GM12878 (cell line): ENCODE data around the gene GPR107. TPM values are rescaled to one million over a fixed set of nuclear protein-coding genes. Genes with fewer than 3 reads are reported as not detected.

Experiments used
- ATAC-seq: fragments of 200-7000 bp; cut with Tn5 transposase; 3 replicates; pipeline ENCODE4 v1.9.1; 2020; ENCODE audit warnings: mild to moderate bottlenecking, moderate library complexity
- BruUV-seq: library from RNA; stranded (reverse); fragments of 400-500 nt; replicated peaks from 2 replicates; lab custom pipeline; 2021; lab: Mats Ljungman, UMichigan
- CTCF ChIA-PET: fragments of 300-600 bp; sonication (Branson Sonifier 250); formaldehyde crosslinking; extraction: SDS; loops from one replicate; lab custom pipeline; 2021; ENCODE audit warnings: inconsistent platforms; lab: Yijun Ruan, JAX
- POLR2A ChIA-PET: fragments of 350-600 bp; formaldehyde crosslinking; extraction: SDS; loops from one replicate; lab custom pipeline; 2021; ENCODE audit warnings: inconsistent platforms; lab: Charles Lee
- RAD21 ChIA-PET: fragments of 300-600 bp; sonication (Branson Sonifier 250); formaldehyde crosslinking; loops from one replicate; lab custom pipeline; 2023; ENCODE audit warnings: antibody characterized with exemption; ENCODE audit not compliant: unreplicated experiment; lab: Charles Lee
- SMC1A ChIA-PET: fragments of 300-600 bp; sonication (Branson Sonifier 250); formaldehyde crosslinking; loops from one replicate; lab custom pipeline; 2023; ENCODE audit not compliant: unreplicated experiment, uncharacterized antibody; lab: Charles Lee
- DNase-seq: peaks from one replicate; pipeline ENCODE4 v3.0.0-alpha.2; 2011; ENCODE audit warnings: low read depth, low spot score
- FAIRE-seq: peaks from 3 replicates; lab custom pipeline; 2011; peaks lifted over from hg19 to GRCh38; lab: Jason Lieb, UNC
- H2AFZ ChIP-seq: 2 replicates; pipeline ENCODE4 v1.6.0; 2011; ENCODE audit warnings: low read depth, low read length, control low read depth; ENCODE audit not compliant: control insufficient read depth
- H3K27ac ChIP-seq: 2 replicates; pipeline ENCODE4 v1.5.1; 2011; ENCODE audit warnings: control low read depth; ENCODE audit not compliant: control insufficient read depth, insufficient read depth
- H3K27me3 ChIP-seq, 2 experiments: replicated peaks in 1 of 2; 2 replicates each; pipeline versions ENCODE4 v1.6.0 to v1.6.1; 2011; ENCODE audit warnings: low read length in 1 of 2; ENCODE audit not compliant: control insufficient read depth in 2 of 2, insufficient read depth in 2 of 2
- H3K36me3 ChIP-seq, 2 experiments: 2 replicates each; pipeline ENCODE4 v1.5.1; 2011; ENCODE audit warnings: low read length in 1 of 2; ENCODE audit not compliant: control insufficient read depth in 2 of 2, insufficient read depth in 2 of 2
- H3K4me1 ChIP-seq: 2 replicates; pipeline ENCODE4 v1.6.1; 2011; ENCODE audit warnings: mild to moderate bottlenecking, low read length, moderate library complexity, mixed read lengths; ENCODE audit not compliant: control insufficient read depth, insufficient read depth
- H3K4me2 ChIP-seq: 2 replicates; pipeline ENCODE4 v1.6.0; 2011; ENCODE audit warnings: control low read depth; ENCODE audit not compliant: control insufficient read depth, insufficient read depth
- H3K4me3 ChIP-seq: fragments of 200-600 bp; sonication (generic); 2 replicates; pipeline ENCODE4 v1.5.1; 2016
- H3K79me2 ChIP-seq: 2 replicates; pipeline ENCODE4 v1.6.0; 2011; ENCODE audit warnings: low read length; ENCODE audit not compliant: control insufficient read depth, insufficient read depth
- H3K9ac ChIP-seq: 2 replicates; pipeline ENCODE4 v1.8.0; 2011; ENCODE audit warnings: low read length, control low read depth, mixed read lengths; ENCODE audit not compliant: control insufficient read depth, insufficient read depth
- H3K9me3 ChIP-seq: replicated peaks from 3 replicates; pipeline ENCODE4 v1.5.1; 2011; ENCODE audit warnings: mild to moderate bottlenecking, low read length; ENCODE audit not compliant: control insufficient read depth, insufficient read depth
- H4K20me1 ChIP-seq: 2 replicates; pipeline ENCODE4 v1.6.0; 2011; ENCODE audit not compliant: control insufficient read depth, insufficient read depth
- ATF2 ChIP-seq: IDR thresholded peaks from 2 replicates; pipeline ENCODE4 v1.6.1; 2012; ENCODE audit warnings: low read length, inconsistent platforms
- BCL11A ChIP-seq: IDR thresholded peaks from 2 replicates; pipeline ENCODE4 v1.6.1; 2011; ENCODE audit warnings: low read depth, low read length
- BHLHE40 ChIP-seq, 2 experiments: fragments of 450-650 bp in 1 of 2; IDR thresholded peaks; 2 replicates each; pipeline ENCODE4 v1.6.1; 2011 to 2017; ENCODE audit warnings: low read depth in 2 of 2, borderline replicate concordance in 1 of 2, improper control_type of control experiment in 1 of 2, low read length in 1 of 2, mild to moderate bottlenecking in 1 of 2
- CEBPB ChIP-seq, 2 experiments: fragments of 150-350 bp in 1 of 2; IDR thresholded peaks; 2 replicates each; pipeline ENCODE4 v1.6.1; 2012 to 2014; ENCODE audit warnings: low read depth in 2 of 2, low read length in 2 of 2, borderline replicate concordance in 1 of 2, inconsistent platforms in 1 of 2
- CHD1 ChIP-seq: IDR thresholded peaks from 2 replicates; pipeline ENCODE4 v1.6.1; 2012; ENCODE audit warnings: low read depth, low read length, improper control_type of control experiment
- EGR1 ChIP-seq, 2 experiments: IDR thresholded peaks; 1 replicate in 1 of 2; 2 replicates in 1 of 2; pipeline ENCODE4 v1.6.1; 2011 to 2012; ENCODE audit warnings: low read depth in 2 of 2, low read length in 2 of 2, borderline replicate concordance in 1 of 2, mild to moderate bottlenecking in 1 of 2, moderate library complexity in 1 of 2
- FOXM1 ChIP-seq: IDR thresholded peaks from 2 replicates; pipeline ENCODE4 v1.6.1; 2012; ENCODE audit warnings: low read depth, mild to moderate bottlenecking, inconsistent platforms, low read length, moderate library complexity
- HDAC6 ChIP-seq: fragments of 200-600 bp; sonication (generic); IDR thresholded peaks from one replicate; pipeline ENCODE4 v1.8.0; 2017; ENCODE audit warnings: antibody characterized with exemption; ENCODE audit not compliant: unreplicated experiment
- MEF2A ChIP-seq: IDR thresholded peaks from 2 replicates; pipeline ENCODE4 v1.6.1; 2011; ENCODE audit warnings: low read depth, mild to moderate bottlenecking, low read length, moderate library complexity; ENCODE audit not compliant: insufficient read depth
- MEF2B ChIP-seq: fragments of 450-650 bp; IDR thresholded peaks from 2 replicates; pipeline ENCODE4 v1.6.1; 2018; ENCODE audit warnings: mild to moderate bottlenecking, moderate library complexity; ENCODE audit not compliant: partially characterized antibody, poor library complexity, severe bottlenecking
- MTA2 ChIP-seq: fragments of 450-650 bp; IDR thresholded peaks from 2 replicates; pipeline ENCODE4 v1.6.1; 2016; ENCODE audit warnings: low read depth, mild to moderate bottlenecking, moderate library complexity
- NFIC ChIP-seq: IDR thresholded peaks from 2 replicates; pipeline ENCODE4 v1.6.1; 2012; ENCODE audit warnings: low read depth, mild to moderate bottlenecking, inconsistent platforms, low read length, moderate library complexity
- POLR2AphosphoS2 ChIP-seq: IDR thresholded peaks from 2 replicates; pipeline ENCODE4 v1.6.1; 2011; ENCODE audit warnings: low read depth, mild to moderate bottlenecking, low read length, improper control_type of control experiment, moderate library complexity
- RAD51 ChIP-seq: fragments of 450-650 bp; IDR thresholded peaks from 2 replicates; pipeline ENCODE4 v1.6.1; 2016; ENCODE audit warnings: moderate library complexity, mild to moderate bottlenecking, inconsistent platforms
- RUNX3 ChIP-seq: IDR thresholded peaks from 2 replicates; pipeline ENCODE4 v1.6.1; 2012; ENCODE audit warnings: low read length, inconsistent platforms
- TCF7 ChIP-seq: IDR thresholded peaks from 2 replicates; pipeline ENCODE4 v1.6.1; 2014; ENCODE audit warnings: antibody characterized with exemption, borderline replicate concordance
- ZNF687 ChIP-seq: fragments of 450-650 bp; IDR thresholded peaks from 2 replicates; pipeline ENCODE4 v1.6.1; 2017; ENCODE audit warnings: mild to moderate bottlenecking, moderate library complexity
- ZZZ3 ChIP-seq: IDR thresholded peaks from 2 replicates; pipeline ENCODE4 v1.6.1; 2011; ENCODE audit warnings: low read depth; ENCODE audit not compliant: control insufficient read depth, insufficient read length
- WGBS: methylation state at CpG from one replicate; pipeline ENCODE4 v1.1.6; 2016; ENCODE audit warnings: low lambda C conversion rate; ENCODE audit not compliant: insufficient replicate concordance, insufficient coverage; ENCODE audit errors: missing lambda C conversion rate; 5-methylcytosine and 5-hydroxymethylcytosine counted together
- in situ Hi-C: fragments of 300-500 bp; cut with MboI; formaldehyde crosslinking; loops from 9 replicates; pipeline ENCODE4 v1.14.3; 2018; ENCODE audit warnings: mixed read lengths
- intact Hi-C: fragments of 100-400 bp; cut with micrococcal nuclease; formaldehyde crosslinking; loops from one replicate; pipeline ENCODE4 v1.14.2; 2022; ENCODE audit not compliant: unreplicated experiment
- polyA plus RNA-seq, 11 experiments: library from polyadenylated mRNA; depleted of rRNA in 4 of 11; unstranded in 6 of 11; stranded (reverse) in 5 of 11; fragments of >200 nt; fragmentation: Nextera tagmentation in 4 of 11; fragmentation: Illumina TruSeq in 1 of 11; extraction: Ambion mirVana in 4 of 11; extraction: Trizol in 1 of 11; gene quantifications; 1 replicate in 1 of 11; 2 replicates in 10 of 11; pipeline versions ENCODE4 v1.2.1 to v1.2.3, GENCODE V29; 2011 to 2016; ENCODE audit warnings: inconsistent platforms in 2 of 11, missing spikeins in 2 of 11, low read depth in 1 of 11
- total RNA-seq, 4 experiments: library from RNA; depleted of rRNA in 3 of 4; stranded (reverse); fragments of >200 nt in 3 of 4; fragmentation: Illumina TruSeq in 1 of 4; extraction: Trizol in 1 of 4; gene quantifications; 2 replicates each; pipeline versions ENCODE4 v1.2.1 to v1.2.3, GENCODE V29; 2013 to 2021

The GPR107 gene
- total and polyA plus RNA-seq, 10 of the 15 experiments (the other 5 are each of a cell fraction or from before 2014, with no cell fraction given) = 2.7 to 21.4 (median 10.6) TPM

GRCh38 chr9:130021123-130021522, 32.6 kb upstream of the GPR107 start:
- Histone ChIP-seq H3K4me2 (peak overlapping the region; percentile 98), H3K27me3 (no peaks in the 10 kb centered on the region), H4K20me1 (no peaks in the 10 kb centered on the region; the same call in 1 of the 2 replicates), H3K27ac (peak overlapping the region; percentile 83), H2AFZ (no peak overlapping the region), H3K79me2 (peaks cover 96% of the 10 kb centered on the region), H3K9ac (peak overlapping the region; percentile 51), H3K4me1 (peaks cover 89% of the 10 kb centered on the region), H3K9me3 (peaks cover 2% of the 10 kb centered on the region; the same call in 2 of the 3 replicates), H3K36me3 (peaks cover 7 to 39% of the 10 kb centered on the region in 2 experiments), H3K4me3 (peak overlapping the region; percentile 25; the same call in 1 of the 2 replicates)
- ChIA-PET POLR2A (interaction anchor here (1.3 to 14.0 kb wide), 7 partner anchors 9 to 26 kb away, joined by 3 to 270 read pairs (median 10); partner anchors contain the start of gene FNBP1), CTCF (interaction anchor here (1.9 to 2.2 kb wide), 2 partner anchors 9 to 14 kb away, joined by 7 to 10 read pairs; no protein-coding TSS in a partner anchor), RAD21 (interaction anchor here (0.6 to 17.1 kb wide), 5 partner anchors 10 to 27 kb away, joined by 4 to 418 read pairs (median 60); partner anchors contain the start of gene FNBP1), SMC1A (interaction anchor here (1.1 to 28.7 kb wide), 8 partner anchors 9 to 88 kb away, joined by 3 to 763 read pairs (median 20); no protein-coding TSS in a partner anchor)
- BruUV-seq = TSS peak; percentile 1
- DNase-seq (no peak), FAIRE-seq (no peak), ATAC-seq (no peak)
- WGBS = 3% methylated on average over 2 of the region's 2 CpGs
- in situ Hi-C loops = no loop called here
- intact Hi-C loops = no loop called here
- TF ChIP-seq CHD1 = no peak
- TF ChIP-seq RAD51 = peak; percentile 43; the same call in 1 of the 2 replicates
- TF ChIP-seq NFIC = peak; percentile 71
- peak; percentile 55 for TF ChIP-seq RUNX3
- peak; percentile 72 for TF ChIP-seq ATF2
- no peak for TF ChIP-seq EGR1 (IDR thresholded peaks at IDR 0.05; ENCODE audit: borderline replicate concordance in 1 of 2, low read depth in 2 of 2, low read length in 2 of 2)
- TF ChIP-seq MEF2A = peak; percentile 90
- TF ChIP-seq BHLHE40 (IDR thresholded peaks at IDR 0.05; ENCODE audit: borderline replicate concordance in 1 of 2, low read depth in 2 of 2, low read length in 1 of 2) = peak; percentile 46 to 58; a peak in 2 of 4 replicates
- TF ChIP-seq POLR2AphosphoS2 = peak; percentile 28; the same call in 1 of the 2 replicates
- TF ChIP-seq TCF7 = no peak
- TF ChIP-seq MEF2B = peak; percentile 52
- peak; percentile 54; the same call in 1 of the 2 replicates for TF ChIP-seq FOXM1
- TF ChIP-seq ZZZ3 = no peak
- TF ChIP-seq CEBPB (IDR thresholded peaks at IDR 0.05; ENCODE audit: borderline replicate concordance in 1 of 2, low read depth in 2 of 2, low read length in 2 of 2) = peak in 1 of 2 experiments; percentile 56; a peak in 1 of 4 replicates
- 0 out of 2 replicates have a peak, but pooled peaks have one; percentile 10 for TF ChIP-seq MTA2
- TF ChIP-seq BCL11A = peak; percentile 16; the same call in 1 of the 2 replicates
- TF ChIP-seq ZNF687 = peak; percentile 62
- TF ChIP-seq HDAC6 = no peak
